ENCODE results near the gene RIPOR2.
"Not testable (repeated sequence)": the region's sequence is repeated elsewhere in the genome, so short reads cannot be mapped to it uniquely, and the experiment has no call there.

Gene RIPOR2

DNA sequence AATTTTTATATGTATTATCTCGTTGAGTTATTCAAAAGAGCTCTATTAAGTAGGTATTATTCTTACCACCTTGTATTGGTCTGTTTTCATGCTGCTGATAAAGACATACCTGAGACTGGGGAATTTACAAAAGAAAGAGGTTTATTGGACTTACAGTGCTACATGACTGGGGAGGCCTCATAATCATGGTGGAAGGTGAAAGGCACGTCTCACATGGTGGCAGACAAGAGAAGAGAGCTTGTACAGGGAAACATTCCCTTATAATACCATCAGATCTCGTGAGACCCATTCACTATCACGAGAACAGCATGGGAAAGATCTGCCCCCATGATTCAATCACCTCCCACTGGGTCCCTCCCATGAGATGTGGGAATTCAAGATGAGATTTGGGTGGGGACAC lies 181.4 kb downstream of the RIPOR2 start:
- not testable (repeated sequence) for H3K4me1 ChIP-seq (ENCODE audit: control insufficient read depth, insufficient read depth, low read length); H3K9me3 ChIP-seq (ENCODE audit: control insufficient read depth, low read length); H3K36me3 ChIP-seq (ENCODE audit: control insufficient read depth, insufficient read depth, low read length); H3K27me3 ChIP-seq (ENCODE audit: control insufficient read depth, insufficient read depth, low read length, poor library complexity, severe bottlenecking); H3K27ac ChIP-seq (ENCODE audit: insufficient read depth, low read depth, low read length, poor library complexity, severe bottlenecking); H3K4me3 ChIP-seq (ENCODE audit: insufficient read depth, low read depth, low read length)
- 84 to 90% methylated on average over 2 to 4 of the region's 4 CpGs for WGBS, 2 experiments

Measured in ectodermal cell (in vitro differentiated cells).